Muscle layer of duodenum (tissue), 2 donors: ENCODE results near the gene ASB15.

Experiments
- H3K27ac ChIP-seq: one replicate; pipeline ENCODE4 v1.7.0; 2013; ENCODE audit warnings: mild to moderate bottlenecking, low read length
- H3K27me3 ChIP-seq: one replicate; pipeline ENCODE4 v1.7.0; 2013; ENCODE audit warnings: low read depth, mild to moderate bottlenecking, control low read depth, low read length
- H3K36me3 ChIP-seq, 2 donors: one replicate each; pipeline ENCODE4 v1.7.0; 2013; ENCODE audit warnings: low read length in 2 of 2, control low read depth in 1 of 2, mild to moderate bottlenecking in 1 of 2; ENCODE audit not compliant: insufficient read depth in 2 of 2, control insufficient read depth in 1 of 2
- H3K4me1 ChIP-seq, 2 donors: one replicate each; pipeline ENCODE4 v1.7.0; 2013; ENCODE audit warnings: low read length in 2 of 2, mild to moderate bottlenecking in 2 of 2, control low read depth in 1 of 2, moderate library complexity in 1 of 2; ENCODE audit not compliant: insufficient read depth in 2 of 2, control insufficient read depth in 1 of 2
- H3K4me3 ChIP-seq, 2 donors: one replicate each; pipeline ENCODE4 v1.7.0; 2013; ENCODE audit warnings: low read length in 2 of 2, low read depth in 1 of 2, mild to moderate bottlenecking in 1 of 2
- H3K9me3 ChIP-seq, 2 donors: one replicate each; pipeline ENCODE4 v1.7.0; 2013; ENCODE audit warnings: low read length in 2 of 2, control low read depth in 1 of 2, mild to moderate bottlenecking in 1 of 2; ENCODE audit not compliant: control insufficient read depth in 1 of 2
- donor health status: healthy.

Gene ASB15

DNA sequence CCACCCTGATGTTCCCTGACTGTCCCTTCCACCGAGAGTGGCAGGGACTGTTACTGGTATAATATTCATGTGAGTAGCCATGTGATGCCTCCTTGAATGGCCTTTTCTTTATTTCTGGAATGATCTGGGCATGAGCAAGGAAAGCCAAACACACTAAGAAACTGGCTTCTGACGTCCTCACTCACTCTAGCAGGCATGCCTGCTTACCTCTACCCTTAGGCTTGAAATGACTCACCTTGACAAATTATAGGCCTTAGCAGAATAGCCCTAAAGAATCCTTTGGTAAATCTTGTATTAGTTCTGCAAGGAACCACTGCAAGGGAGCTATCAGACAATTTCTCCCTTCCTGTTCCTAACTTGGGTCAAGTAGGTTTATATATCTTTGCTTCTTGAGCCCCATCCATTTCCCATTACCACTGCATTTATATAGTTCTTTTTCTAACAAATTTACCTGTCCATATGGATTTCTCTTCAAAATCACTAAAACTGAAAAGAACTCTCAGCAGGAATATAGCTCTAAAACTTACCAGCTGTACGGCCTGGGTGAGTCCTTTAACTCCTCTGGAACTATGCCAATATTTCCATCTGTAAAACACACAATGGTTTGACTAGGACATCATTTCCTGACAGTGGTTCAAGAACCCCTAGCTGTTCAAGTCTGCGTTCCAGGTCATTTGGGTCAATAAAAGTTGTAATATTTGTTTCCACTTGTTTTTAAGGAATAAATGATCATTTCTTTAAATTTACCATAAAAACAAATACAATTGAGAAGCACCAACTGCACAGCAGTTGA, 31.0 kb upstream of the ASB15 start:
- Histone ChIP-seq H3K27ac (no peak overlapping the region), H3K36me3 (no peaks in the 10 kb centered on the region), H3K27me3 (no peaks in the 10 kb centered on the region), H3K9me3 (no peaks in the 10 kb centered on the region), H3K4me3 (no peak overlapping the region), H3K4me1 (no peaks in the 10 kb centered on the region)

DNA sequence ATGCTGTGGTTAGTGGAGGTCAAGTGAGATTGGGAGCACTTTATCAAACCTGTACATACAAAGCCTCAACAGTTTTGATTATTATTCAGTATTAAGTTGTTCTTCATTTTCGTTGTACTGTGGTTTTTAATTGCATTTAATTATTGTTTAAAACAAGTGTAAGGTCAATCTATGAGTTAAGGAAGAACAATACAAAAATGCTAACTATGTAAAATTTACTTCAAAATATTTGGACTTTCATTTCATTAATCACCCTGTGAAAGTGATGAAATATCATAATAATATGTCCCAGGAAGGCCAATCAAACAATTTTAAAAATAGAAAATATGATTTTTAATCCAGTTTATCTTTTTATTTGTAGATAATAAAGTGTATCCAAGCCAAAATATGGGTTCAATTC, 30.4 kb upstream of the ASB15 start:
- H3K4me1 ChIP-seq, result no peaks in the 10 kb centered on the region
- H3K27ac ChIP-seq, result no peak overlapping the region
- H3K27me3 ChIP-seq, result no peaks in the 10 kb centered on the region
- no peaks in the 10 kb centered on the region for H3K36me3 ChIP-seq
- H3K9me3 ChIP-seq, result no peaks in the 10 kb centered on the region
- H3K4me3 ChIP-seq, result no peak overlapping the region

- Histone ChIP-seq H3K27me3 (no peaks in the 10 kb centered on the region), H3K36me3 (no peaks in the 10 kb centered on the region), H3K4me3 (no peak overlapping the region), H3K4me1 (no peaks in the 10 kb centered on the region), H3K9me3 (no peaks in the 10 kb centered on the region), H3K27ac (no peak overlapping the region)
These were observed 29.9 kb upstream of the ASB15 start for GRCh38 chr7:123571684-123572083.

- Histone ChIP-seq H3K36me3 (no peaks in the 10 kb centered on the region), H3K27ac (no peak overlapping the region), H3K9me3 (no peaks in the 10 kb centered on the region), H3K4me3 (no peak overlapping the region), H3K4me1 (no peaks in the 10 kb centered on the region), H3K27me3 (no peaks in the 10 kb centered on the region)
These were observed 28.3 kb upstream of the ASB15 start for GRCh38 chr7:123573341-123573740.

DNA sequence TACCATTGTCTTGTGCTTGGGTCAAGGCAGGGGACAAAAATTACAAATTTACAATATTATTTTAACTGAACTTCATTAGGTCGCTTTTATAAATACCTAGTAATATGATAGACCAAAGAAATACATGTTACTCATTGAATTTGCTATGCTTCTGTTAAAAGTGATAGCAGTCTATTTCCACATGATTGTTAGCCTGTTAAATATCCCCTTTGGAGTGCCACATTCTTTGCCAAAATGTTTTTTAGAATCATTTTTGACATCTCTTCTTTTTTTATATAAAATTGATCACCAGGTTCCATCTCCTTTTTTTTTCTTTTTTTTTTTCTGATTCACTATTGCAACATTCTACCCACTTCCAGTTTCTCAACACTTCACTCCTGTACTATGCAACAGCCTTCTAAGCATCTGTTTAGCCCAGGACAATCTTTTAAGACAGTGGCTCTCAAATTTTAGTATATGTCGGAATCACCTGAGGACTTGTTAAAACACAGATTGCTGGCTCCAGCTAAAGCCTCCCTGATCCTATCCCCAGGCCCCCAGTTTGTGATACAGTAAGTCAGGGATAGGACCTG, 27.6 kb upstream of the ASB15 start:
- Histone ChIP-seq H3K4me3 (no peak overlapping the region), H3K27ac (no peak overlapping the region), H3K4me1 (no peaks in the 10 kb centered on the region), H3K27me3 (no peaks in the 10 kb centered on the region), H3K36me3 (no peaks in the 10 kb centered on the region), H3K9me3 (no peaks in the 10 kb centered on the region)

DNA sequence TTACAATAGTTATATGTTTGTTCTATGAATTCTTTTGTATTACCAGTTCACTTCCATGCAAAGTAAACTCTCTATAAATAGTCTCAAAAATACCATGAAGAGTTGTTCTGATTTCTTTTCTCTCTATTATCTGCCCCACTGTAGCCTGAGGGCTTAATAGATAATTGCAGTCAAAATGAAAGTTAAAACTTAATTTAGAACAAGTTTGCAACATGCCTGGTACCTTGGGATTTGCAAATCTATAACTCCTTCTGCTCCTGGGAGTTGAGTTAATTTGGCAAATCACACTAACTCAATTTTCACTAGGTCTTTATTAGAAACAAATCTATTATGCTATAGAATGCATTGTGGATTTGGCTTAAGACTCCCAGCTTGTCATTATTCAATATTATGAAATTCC, 22.2 kb upstream of the ASB15 start:
- Histone ChIP-seq H3K9me3 (no peaks in the 10 kb centered on the region), H3K4me1 (no peaks in the 10 kb centered on the region)

DNA sequence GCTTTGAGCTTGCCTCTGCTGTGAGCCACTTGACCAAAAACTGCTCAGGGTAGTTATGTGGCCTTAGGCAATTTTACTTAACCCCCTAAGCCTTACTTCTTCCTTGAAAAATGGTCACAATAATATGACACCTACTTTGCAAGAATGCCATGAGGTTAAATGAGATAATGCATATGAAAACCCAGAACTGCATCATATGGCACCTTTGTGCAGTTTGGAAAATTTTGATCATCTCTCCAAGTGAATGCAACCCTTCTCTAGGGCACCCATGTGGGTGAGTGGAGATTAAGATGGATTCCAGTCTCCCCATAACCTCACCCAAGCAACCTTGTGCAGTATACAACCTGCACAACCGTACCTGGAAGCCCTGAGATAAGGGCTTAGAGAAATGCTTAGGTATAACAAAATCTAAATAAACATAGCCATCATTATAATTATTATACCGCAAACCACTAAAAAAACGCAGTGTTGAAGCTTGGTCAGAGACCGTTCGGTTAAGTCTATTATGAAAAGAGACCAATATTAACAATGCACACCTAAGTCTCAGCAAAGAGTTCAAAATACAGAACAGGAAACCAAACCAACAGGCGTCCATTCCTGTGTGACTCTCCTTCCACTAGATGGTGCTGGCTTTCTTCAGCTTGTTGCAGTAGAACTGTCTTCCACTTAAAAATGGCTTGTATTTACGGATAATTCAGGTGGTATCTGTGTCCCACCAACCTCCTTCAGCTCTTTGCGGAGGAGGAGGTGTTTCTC, 21.0 kb upstream of the ASB15 start:
- Histone ChIP-seq H3K27ac (no peak overlapping the region), H3K9me3 (no peaks in the 10 kb centered on the region), H3K4me1 (no peaks in the 10 kb centered on the region), H3K4me3 (no peak overlapping the region), H3K36me3 (no peaks in the 10 kb centered on the region), H3K27me3 (no peaks in the 10 kb centered on the region)

More for the DNA sequence above, 22.2 kb upstream of the ASB15 start:
- H3K27ac ChIP-seq, result no peak overlapping the region
- no peak overlapping the region for H3K4me3 ChIP-seq
- no peaks in the 10 kb centered on the region for H3K27me3 ChIP-seq
- H3K36me3 ChIP-seq, result no peaks in the 10 kb centered on the region

- H3K4me3 ChIP-seq, result no peak overlapping the region
- H3K36me3 ChIP-seq, result no peaks in the 10 kb centered on the region
These were observed 20.5 kb upstream of the ASB15 start for GRCh38 chr7:123581162-123581459.

DNA sequence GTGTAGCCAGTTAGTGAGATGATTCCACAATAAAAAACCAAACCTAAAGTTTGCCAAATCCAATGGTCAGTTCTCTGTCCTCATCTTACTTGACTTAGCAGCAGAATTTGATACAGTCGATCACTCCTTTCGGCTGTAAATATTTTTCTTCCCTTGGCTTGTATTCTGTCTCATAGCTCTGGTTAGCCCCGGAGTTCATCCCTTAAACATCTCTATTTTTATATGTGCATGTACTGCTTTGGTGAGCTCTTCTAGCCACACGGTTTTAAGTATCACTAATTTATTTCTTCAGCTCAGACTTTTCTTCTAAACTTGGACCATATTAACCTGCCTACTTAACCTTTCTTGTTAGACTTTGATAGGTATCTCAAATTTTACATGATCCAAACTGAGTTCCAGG, 17.8 kb upstream of the ASB15 start:
- H3K36me3 ChIP-seq, result no peaks in the 10 kb centered on the region
- no peaks in the 10 kb centered on the region for H3K27me3 ChIP-seq
- H3K4me3 ChIP-seq, result no peak overlapping the region
- no peaks in the 10 kb centered on the region for H3K4me1 ChIP-seq
- no peak overlapping the region for H3K27ac ChIP-seq
- H3K9me3 ChIP-seq, result no peaks in the 10 kb centered on the region

More at GRCh38 chr7:123581162-123581459, 20.5 kb upstream of the ASB15 start:
- H3K27me3 ChIP-seq, result no peaks in the 10 kb centered on the region
- no peaks in the 10 kb centered on the region for H3K4me1 ChIP-seq
- no peaks in the 10 kb centered on the region for H3K9me3 ChIP-seq
- H3K27ac ChIP-seq, result no peak overlapping the region

DNA sequence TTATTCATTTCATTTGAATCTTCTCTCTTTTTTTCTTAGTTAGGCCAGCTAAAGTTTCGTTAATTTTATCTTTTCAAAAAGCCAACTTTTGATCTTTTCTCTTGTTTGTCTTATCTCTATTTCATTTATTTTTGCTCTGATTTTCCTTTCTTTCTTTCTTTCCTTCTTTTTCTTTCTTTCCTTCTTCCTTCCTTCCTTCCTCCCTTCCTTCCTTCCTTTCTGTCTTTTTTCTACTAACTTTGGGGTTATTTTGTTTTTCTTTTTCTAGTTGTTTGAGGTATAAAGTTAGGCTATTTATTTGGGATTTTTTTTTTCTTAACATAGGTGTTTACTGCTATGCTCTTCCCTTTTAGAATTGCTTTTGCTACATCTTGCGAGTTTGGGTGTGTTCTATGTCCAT, 13.2 kb upstream of the ASB15 start:
- no peaks in the 10 kb centered on the region for H3K9me3 ChIP-seq
- no peak overlapping the region for H3K27ac ChIP-seq
- H3K4me1 ChIP-seq, result no peaks in the 10 kb centered on the region

DNA sequence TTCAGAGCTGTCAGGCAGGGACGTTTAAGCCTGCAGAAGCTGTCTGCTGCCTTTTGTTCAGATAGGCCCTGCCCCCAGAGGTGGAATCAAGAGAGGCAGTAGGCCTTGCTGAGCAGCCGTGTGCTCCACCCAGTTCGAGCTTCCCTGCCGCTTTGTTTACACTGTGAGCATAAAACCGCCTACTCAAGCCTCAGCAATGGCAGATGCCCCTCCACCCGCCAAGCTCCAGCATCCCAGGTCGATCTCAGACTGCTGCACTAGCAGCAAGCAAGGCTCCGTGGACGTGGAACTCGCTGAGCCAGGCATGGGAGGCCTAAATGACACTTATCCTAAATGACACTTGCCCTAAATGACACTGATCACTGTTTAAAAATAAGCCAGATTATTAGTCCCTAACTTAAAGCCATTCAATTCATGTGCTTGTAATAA, 6.8 kb upstream of the ASB15 start:
- no peaks in the 10 kb centered on the region for H3K4me1 ChIP-seq
- no peaks in the 10 kb centered on the region for H3K27me3 ChIP-seq
- H3K36me3 ChIP-seq, result no peaks in the 10 kb centered on the region
- H3K4me3 ChIP-seq, result no peak overlapping the region
- no peak overlapping the region for H3K27ac ChIP-seq
- H3K9me3 ChIP-seq, result no peaks in the 10 kb centered on the region

More for the DNA sequence above, 13.2 kb upstream of the ASB15 start:
- Histone ChIP-seq H3K36me3 (no peaks in the 10 kb centered on the region), H3K27me3 (no peaks in the 10 kb centered on the region), H3K4me3 (no peak overlapping the region)
